ENCODE results near the gene DLX3.
"Not testable (repeated sequence)": the region's sequence is repeated elsewhere in the genome, so short reads cannot be mapped to it uniquely, and the experiment has no call there.

DLX3 gene

DNA sequence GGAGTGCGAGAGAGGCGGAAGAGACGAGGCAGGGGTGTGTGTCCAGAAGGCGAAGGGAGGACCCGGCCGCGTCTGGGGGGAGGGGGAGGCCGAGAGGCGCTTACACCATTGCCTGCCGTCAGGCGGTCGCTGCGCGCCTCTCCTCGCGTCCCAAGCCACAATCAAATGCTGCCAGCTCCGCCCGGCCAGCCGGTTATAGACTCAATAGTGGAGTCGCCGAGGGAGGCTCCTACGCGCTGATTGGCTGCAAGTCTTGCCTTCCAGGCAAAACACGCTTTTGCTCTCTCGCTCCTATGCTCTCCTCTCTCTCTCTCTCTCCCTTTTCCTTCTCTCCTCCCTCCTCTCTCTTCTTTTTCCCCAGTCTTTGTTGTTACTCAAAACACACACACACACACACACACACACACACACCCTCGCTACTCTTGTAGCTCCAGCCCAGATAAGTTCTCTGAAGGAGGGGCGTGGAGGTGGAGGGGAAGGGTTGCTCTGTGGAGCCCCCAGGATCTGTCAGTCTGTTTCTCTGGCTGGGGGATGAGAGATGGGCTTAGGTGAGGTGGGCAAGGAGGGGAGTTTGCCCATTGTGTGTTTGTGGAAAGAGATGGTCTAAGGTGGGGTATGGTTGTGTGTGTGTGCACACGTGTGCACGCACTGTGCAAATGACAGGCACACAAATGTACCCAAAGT, at the start of gene DLX3:
TSS of gene DLX3 (minus strand) at position 170 of the 684 bp plus-strand sequence. CDS start 226 bp downstream, outside the sequence.
- peak; percentile 38 to 65 for DNase-seq

DNA sequence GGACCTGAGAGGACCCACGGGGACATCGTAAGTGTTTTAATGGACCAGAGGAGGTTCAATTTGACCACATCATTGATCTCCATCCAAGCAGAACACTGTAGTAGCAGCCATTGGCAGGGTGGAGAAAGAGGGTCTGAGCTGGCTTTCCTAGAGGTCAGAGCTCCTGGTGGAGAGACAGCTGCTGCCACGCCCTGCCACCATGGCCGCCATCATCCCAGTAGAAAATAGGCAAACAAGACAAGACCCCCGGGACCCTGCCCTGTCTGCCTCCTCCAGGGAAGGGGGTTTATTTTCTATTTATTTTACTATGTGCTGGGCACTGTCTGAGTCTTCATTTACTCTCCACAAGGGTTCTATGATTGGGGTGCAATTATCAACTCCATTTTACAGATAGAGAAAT, 49.5 kb upstream of the DLX3 start:
- DNase-seq: no peak

DNA sequence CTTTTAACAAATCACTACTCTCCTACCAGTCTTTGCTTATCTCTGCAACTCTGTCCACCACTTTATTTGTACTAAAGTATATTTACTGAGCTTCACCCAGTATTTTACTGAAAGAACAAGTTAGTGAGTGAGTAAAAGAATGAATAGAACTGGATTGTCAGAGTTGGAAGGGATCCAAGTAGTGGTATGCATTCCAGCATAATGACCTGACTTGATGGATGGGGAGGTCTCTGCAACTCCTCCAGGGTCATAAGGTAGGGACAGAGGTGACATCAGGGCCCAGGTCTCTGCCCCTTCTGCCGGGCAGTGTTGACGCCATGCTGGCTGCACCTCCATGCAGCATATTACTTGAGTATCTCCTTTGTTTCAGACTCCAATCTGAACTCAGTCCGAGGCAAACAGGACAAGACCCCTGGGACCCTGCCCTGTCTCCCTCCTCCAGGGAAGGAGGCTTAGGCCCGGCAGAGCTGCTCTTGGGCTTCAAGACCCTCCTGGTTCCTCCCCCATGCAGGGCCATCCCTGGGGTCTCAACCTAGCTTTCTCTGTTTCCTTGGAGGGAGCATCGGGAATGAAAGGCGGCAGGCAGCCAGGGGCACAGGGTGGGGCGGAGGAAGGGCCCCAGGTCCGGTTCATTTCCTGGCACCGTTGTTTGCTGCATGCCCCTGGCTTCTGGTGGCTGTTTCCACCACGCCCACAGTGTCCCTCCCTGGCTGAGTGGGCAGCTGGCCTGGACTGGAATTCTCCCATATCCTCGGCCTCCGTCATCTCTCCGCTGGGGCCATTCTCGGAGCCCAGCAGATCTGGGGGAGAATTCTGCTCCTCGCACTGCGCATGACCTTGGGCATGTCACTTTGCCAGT, 48.5 kb upstream of the DLX3 start:
- no peak for DNase-seq

DNA sequence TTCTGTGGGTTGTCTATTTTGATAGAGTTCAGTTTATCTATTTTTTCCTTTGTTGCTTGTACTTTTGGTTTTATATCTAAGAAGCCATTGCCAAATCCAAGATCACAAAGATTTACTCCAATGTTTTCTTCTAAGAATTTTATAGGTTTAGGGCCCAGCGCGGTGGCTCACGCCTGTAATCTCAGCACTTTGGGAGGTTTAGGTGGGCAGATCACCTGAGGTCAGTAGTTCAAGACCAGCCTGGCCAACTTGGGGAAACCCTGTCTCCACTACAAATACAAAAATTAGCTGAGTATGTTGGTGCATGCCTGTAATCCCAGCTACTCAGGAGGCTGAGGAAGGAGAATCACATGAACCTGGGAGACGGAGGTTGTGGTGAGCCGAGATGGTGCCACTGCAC, 47.2 kb upstream of the DLX3 start:
- no peak for DNase-seq

DNA sequence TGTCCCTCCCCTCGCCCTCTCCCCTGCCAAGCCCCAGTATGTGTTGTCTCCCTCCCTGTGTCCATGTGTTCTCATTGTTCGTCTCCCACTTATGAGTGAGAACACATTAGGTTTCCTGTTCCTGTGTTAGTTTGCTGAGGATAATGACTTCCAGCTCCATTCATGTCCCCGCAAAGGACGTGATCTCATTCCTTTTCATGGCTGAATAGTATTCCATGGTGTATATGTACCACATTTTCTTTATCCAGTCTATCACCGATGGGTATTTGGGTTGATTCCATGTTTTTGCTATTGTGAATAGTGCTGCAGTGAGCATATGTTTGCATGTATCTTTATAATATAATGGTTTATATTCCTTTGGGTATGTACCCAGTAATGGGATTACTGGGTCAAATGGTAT, 45.5 kb upstream of the DLX3 start:
- not testable (repeated sequence) for DNase-seq

DNA sequence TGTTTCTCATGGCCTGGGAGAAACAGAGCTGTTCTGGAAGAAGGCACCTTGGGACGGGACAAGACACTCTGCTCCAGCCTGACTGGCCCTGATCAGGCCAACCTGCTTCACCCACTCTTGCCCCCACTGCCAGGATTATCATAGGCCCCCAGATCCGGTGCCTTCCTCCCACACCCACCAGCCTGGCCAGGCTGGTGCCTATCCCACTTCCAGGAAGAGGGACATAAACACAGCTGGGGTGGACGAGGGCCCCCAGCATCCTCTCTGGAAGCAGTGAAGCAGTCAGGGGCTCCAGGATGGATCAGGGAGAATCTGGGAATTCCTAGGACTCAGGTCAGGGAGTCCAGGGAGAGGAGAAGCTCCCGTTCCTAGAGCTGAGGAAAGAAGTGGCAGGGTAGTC, 44.0 kb upstream of the DLX3 start:
- DNase-seq: no peak

DNA sequence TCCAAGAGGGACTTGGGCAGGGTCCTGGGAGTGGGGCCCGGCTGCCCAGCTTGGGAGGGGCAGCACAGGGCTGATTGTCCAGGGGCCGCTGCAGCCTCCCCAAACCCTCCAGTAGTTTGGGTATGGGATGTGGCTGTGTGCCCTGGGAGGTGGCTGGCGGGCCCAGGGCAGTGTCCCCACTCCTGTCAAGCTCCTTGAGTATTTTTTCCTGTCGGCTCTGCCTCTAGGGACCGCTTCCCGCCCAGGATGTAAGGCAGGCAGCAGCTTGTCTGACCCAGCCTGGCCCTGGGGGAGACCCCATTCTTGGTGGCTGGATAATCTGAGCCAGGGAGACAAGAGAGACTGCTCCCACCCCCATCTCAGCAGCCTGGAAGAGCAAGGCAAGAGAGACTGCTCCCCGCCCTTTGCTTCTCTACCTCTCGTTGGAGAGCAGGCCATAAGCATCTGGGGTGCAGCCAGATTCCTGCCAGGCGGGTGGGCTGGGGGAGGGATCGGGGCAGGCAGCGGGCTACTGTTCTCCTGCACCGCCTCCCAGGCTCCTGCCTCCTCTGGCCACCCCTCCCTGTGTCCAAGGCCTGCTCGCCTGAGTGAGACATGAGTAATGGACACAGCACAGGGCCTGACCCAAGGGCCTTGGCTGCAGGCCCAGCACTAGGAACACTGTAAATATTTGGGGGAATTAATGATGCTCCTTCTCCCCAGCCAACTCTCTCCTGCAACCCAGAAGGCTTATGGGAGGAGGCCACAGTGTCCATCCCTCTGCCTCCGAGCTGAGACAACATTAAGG, 42.5 kb upstream of the DLX3 start:
- DNase-seq: no peak

DNA sequence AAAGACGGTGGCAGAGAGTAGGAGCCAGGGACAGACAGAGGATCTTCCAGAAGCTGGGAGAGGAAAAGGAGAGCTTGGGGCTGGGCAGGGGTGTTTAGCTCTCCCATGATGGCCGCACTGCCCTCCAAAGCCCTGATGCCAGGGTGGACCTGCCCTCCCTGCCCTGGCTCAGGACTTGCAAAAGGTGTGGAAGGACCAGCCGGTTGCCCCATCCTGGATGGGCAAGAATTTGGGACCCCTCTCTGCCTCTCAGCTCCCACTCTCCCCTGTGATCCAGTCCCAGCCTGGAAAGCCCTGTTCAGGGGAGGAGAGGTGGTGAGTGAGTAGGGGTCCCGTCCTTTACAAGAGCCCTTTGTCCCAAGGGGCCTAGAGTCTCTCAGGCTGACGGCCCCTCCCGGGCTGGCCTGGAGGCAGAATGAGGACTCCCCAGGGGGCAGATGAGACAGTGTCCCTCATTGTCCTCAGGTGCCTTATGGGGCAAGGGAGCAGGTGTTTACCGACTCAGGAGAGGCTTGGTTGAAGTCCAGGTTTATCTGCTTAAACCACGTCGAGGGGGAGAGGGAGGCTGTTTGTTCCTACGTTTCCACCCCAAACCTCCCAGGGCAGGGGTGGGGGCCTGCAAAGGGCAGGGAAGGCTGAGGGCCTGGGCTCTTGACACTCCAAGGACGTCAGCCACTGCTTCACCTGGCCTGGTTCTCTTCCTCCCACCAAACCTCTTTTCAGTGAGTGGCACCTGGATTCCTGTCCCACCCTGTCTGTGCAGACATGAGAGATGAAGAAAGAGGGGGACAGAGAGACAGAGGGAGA, 41.6 kb upstream of the DLX3 start:
- peak in 1 of 2 experiments; percentile 12 for DNase-seq

DNA sequence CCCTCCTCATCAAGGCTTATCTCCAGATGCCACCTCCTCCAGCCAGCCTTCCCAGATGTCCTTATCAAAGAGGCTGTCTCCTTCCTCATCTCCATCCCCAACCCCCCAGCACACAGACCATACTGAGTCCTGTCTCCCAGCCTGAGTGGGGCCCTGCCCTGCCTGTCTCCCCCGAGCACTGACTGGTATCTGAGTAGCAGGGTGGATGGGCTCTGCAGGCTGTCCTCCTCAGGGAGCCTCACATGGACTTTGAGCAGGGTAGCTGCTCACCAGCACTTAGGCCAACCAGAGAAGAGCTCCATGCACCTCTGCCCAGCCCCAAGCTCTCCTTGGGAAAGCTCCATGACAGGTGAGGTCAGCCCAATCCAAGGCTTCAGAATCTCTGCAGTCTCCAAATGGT, 40.9 kb upstream of the DLX3 start:
- DNase-seq: no peak

DNA sequence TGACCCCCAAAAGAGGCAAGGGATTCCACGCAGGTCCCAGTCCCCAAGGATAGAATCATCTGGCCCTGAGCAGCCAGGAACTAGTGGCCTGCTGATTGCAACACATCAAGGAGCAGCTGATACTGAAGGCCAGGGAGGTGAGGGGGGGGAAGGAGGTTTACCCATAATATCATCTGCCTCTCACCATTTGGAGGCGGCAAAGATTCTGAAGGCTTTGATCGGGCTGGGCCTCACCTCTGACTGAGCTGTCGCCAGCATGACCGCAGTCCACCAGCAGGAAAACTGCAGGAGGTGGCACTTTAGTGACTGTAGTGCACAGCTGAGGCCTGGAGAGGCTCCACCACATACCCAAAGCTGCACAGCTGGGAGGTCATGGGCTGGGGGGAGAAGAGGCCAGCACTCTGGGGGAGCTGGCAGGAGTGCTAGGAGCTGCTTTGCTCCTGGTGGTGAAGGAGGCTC, 40.4 kb upstream of the DLX3 start:
- no peak for DNase-seq

DNA sequence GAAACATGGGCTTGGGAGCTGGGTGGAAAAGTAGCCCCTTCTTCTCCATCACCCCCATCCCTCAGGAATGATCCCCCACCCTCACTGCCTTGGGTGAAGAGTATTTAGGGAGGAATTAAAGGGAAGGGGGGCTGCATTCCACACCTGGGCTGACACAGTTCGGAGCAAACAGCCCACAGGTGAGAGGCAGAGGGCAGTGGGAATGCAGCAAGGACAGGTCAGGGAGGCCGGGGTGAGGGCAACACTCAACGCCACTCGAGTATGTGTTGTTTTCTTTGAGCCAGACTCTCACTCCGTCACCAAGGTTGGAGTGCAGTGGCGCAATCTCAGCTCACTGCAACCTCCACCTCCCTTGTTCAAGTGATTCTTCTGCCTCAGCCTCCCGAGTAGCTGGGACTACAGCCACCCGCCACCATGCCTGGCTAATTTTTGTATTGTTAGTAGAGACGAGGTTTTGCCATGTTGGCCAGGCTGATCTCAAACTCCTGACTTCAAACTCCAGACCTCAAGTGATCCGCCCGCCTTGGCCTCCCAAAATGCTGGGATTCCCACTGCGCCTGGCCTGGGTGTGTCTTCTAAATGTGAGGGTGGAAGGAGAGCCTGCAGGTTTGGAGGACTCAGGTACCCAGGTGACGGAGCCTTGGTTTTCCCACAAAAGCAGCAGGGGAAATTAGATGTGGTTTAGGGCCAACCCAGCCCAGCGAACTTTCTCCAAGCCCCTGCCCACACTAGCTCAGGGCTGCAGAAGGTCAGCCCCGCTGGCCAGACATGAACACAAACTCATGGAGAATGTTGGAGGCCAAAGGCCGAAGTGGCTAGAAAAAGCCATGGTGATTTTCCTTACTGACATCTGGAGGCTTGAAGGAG, 39.7 kb upstream of the DLX3 start:
- no peak for DNase-seq

DNA sequence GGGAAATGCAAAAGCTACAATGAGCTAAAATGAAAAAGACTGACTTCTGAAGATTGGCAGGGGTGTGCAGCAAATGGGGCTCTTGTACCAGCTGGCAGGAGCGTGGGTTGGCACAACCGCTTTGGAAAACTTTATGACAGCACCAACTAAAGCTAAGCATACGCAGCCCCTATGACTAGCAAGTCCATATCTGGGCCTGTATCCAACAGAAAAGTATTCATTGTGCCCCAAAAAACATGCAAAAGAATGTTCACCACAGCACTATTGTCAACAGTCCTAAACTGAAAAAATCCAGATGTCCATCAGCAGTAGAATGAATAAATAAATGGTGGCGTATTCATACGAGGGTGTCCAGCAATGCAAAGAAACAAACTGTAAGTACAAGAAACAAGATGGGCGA, 38.3 kb upstream of the DLX3 start:
- no peak for DNase-seq

DNA sequence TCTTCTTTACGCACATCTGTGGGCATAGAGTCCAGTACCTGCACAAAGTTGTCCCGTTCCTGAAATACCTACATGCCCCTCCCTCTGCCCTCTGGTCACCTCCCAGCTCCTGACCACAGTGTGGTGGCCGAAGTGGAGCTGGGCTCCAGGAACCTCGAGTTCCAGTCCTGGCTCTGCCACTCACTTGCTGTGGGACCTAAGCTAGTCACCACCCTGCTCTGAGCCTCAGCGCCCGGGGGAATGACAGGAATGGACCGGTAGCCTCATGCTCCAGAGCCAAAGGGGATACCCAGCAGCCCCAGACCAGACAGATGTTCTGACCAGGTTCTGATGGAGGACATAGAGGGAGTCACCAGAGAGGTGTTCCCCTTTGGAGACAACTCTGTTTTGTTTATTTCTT, 34.2 kb upstream of the DLX3 start:
- no peak for DNase-seq

DNA sequence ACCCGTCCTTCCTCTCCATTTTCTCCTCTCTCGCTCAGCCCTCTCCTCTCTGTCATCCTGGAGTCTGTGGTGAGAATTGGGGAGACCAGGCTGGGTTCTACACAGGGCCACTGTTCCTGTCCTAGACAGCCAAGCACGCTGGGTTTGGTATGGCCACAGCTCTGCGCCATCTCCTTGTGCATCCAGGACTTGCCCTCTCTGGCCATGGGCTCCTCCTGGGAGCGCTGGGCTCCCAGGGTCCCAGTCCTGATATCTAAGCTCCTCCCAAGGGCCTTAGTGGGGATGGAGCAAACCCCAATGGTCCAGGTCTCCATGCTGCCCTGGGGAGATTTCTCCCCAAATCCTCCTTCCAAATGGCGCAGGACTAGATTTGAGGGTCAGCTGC, 33.7 kb upstream of the DLX3 start:
- DNase-seq: no peak

DNA sequence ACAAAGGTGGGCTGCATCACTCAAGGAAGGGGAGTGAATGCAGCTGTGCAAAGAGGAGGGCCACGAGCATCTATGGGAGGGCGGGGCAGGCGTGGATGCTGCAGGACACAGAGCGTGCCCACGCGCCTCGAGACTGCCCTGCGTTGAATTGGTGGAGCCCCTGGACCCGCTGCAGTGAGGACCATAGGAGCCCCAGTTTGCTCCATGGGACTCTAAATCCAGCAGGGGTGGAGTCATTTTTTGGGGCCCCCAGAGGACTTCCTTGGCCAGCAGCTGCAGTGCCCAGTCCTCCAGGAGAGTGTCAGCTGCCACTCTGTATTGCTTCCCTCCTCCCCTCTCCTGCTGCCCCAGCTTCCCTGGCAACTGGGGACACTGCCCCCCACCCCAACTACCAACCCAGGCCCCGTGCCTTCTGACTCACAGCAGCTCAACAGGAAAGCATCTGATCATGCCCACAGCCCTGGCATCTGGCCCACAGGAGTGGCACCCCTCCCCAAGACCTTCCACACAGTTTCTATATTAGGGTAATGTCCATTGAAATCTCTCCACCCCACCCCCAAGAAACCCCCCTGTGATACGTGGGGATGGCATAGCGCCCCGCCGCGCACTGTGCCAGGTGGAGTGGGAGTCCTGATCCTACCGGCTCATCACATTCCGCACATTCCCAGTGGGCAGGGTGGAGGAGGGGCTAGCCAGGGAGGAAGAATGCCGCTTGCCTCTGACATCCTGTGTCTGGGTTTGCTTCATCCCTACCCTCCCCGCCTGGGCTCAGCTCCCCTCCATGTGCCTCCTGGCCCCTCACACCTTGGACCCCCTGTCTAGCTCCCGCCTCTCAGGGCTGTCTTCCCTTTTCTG, 33.1 kb upstream of the DLX3 start:
- DNase-seq: no peak

DNA sequence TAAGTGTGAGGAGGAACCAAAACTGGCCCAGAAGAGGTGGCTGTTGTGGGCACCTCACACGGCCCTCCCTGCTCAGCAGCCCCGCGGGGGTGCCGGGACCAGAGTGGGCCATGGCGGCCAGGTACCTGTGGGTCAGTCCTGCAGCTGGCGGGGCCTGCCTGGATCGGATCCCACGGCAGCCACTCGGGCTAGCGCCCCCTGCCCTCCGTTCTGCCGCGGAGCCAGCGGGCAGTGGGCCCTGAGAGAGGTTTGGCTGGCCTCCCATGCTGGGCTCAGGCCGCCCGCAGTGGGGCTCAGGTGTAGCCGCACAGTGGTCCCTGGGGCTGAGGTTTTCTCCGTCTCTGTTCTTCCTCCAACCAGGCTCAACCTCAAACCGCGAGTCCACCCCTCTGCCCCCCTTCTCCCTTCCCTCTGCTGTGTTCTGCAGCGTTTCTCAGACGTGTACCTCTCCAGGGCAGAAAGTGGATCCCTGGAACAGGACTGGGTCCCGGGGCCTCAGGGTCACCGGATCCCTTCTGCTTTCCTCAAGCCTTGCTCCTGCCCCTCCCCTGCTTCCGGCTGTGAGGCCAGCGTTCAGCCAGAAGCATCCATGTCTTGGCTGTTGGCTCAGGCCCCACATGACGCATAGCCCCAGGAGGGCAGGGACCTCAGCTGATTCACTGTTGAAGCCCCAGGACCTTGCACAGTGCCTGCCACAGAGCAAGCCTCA, 32.3 kb upstream of the DLX3 start:
- DNase-seq: no peak

DNA sequence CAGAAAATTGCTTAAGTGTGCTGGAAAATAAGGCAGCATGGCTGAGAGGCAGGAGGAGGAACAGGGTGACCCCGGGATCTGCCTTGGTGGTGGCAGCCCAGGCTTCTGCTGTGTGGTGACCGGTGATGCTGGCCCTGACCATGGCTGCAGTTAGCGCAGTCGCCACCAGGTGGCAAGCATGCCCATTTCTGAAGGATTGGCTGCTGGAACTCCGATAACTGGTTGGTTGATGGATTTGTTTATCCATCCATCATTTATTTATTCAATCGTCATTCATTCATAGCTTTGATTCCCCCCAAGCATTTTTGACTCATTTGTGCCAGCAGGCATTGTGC, 31.8 kb upstream of the DLX3 start:
- DNase-seq: peak; percentile 61 to 63

DNA sequence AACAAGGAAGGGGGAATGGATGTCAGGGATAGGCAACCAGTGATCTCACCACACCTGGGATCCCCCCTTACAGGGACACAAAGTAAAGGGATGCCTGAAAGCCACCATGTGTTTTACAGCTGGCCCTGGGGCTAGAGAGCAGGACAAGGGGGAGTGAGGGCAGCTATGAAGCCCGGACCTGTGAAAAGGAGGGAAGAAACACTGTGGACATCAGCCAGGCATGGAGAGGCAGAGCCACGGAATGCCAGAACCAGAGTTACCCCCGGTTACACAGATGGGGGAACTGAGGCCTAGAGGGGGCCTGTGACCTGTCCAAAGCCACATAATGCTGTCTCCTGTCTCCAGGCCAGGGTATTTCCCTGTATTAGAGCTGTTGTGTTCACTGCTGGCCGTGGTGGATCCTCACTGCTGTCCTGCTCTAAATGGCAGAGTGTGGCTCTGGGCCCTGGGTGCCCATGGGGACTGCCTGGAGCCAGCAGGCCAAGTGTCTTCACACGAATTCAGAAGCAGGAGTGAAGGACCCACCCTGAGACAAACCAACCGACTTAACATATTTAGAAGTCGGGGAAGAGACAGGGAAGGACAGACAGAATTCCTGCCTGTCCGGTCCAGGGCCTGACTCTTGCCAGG, 31.1 kb upstream of the DLX3 start:
- no peak for DNase-seq

DNA sequence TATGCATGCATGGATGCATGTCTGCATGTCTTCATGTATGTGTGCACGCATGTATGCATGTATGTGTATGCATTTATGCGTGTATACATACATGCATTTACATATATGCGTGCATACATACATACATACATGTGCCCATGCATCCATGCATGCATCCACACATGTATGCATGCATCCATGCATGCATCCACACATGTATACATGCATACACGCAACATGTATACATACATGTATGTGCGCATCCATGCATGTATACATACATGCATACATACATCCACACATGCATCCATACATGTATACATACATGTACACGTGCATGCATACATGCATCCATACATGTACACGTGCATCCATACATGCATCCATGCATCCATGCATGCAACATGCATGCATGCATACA, 29.8 kb upstream of the DLX3 start:
- DNase-seq: no peak

DNA sequence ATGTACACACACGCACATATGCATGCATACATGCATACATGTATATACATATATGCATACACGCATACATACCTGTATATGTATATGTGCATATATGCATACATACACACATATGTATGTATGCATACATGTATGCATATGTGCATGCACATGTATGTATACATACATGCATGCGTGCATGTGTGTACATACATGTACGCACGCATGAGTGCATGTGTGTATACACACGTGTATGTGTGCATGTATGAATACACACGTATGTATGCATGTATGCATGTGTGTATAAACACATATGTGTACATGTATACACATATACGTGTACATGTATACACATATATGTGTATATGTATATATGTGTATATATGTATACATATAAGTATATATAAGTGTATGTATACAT, 28.5 kb upstream of the DLX3 start:
- no peak for DNase-seq

Data from NCI-H2081 (cell line).